ENCODE results near the gene AFF2.

DNA sequence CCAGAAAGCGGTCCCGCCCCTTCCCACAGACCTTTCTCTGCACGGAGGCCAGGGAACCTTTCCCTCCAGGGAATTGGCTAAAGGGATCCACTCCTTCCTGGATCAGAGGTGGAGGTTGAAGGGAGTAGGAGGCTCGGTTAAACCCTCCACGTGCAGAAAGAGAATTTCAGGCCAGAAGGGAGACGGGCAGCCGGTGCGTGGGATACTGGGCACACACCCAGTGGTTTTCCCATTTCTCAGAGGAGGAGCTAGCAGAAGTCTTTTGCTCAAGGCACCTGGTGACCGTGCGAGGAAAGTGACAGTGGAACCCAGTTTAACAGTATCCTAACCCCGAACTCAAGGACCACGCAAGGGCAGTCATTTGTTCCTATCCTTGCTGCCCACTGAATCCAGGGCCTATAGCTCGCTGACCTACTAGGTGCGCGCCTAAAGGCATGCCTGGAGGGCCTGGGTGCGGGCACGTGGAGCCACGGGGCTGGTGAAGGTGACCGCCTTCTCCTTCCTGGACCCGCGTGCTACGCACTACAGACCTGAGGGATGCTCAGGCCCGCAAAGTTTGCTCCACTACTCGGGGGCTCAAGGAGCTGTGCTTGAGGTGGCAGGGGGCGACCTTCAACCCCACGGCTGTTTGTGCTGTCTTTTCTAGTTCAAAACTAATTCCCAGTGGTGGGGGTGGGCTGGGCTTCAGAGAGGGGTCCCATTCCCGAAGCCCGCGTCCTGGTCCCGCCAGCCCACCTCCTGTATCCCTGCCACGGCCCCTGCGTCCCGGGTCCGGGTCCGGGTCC, 587 bp upstream of the AFF2 start:
- TF ChIP-seq, protein P1, sequence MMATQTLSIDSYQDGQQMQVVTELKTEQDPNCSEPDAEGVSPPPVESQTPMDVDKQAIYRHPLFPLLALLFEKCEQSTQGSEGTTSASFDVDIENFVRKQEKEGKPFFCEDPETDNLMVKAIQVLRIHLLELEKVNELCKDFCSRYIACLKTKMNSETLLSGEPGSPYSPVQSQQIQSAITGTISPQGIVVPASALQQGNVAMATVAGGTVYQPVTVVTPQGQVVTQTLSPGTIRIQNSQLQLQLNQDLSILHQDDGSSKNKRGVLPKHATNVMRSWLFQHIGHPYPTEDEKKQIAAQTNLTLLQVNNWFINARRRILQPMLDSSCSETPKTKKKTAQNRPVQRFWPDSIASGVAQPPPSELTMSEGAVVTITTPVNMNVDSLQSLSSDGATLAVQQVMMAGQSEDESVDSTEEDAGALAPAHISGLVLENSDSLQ (IDR thresholded peaks at IDR 0.05) = no peak
- TF ChIP-seq ELF4 (IDR thresholded peaks at IDR 0.05) (no peak), HDGF (IDR thresholded peaks at IDR 0.05; ENCODE audit: borderline replicate concordance) (no peak), SP1 (IDR thresholded peaks at IDR 0.05) (no peak), NFRKB (IDR thresholded peaks at IDR 0.05) (no peak), FOXA1 (IDR thresholded peaks at IDR 0.05) (no peak), FOXM1 (IDR thresholded peaks at IDR 0.05; ENCODE audit: borderline replicate concordance) (no peak), CTBP1 (IDR thresholded peaks at IDR 0.05; ENCODE audit: borderline replicate concordance) (no peak), SUZ12 (IDR thresholded peaks at IDR 0.05) (no peak), LEF1 (IDR thresholded peaks at IDR 0.05; ENCODE audit: borderline replicate concordance) (no peak), BHLHE40 (IDR thresholded peaks at IDR 0.05; ENCODE audit: borderline replicate concordance) (no peak), TARDBP (IDR thresholded peaks at IDR 0.05) (no peak)
